PC-3 (cell line): Measurements from ENCODE around the gene FAM83E. TPM values are rescaled to one million over a fixed set of nuclear protein-coding genes. Genes with fewer than 3 reads are reported as not detected.

Experiments used
- ATAC-seq: fragments of 200-7000 bp; cut with Tn5 transposase; 2 replicates; pipeline ENCODE4 v1.9.1; 2020; ENCODE audit warnings: mild to moderate bottlenecking, moderate library complexity
- BruUV-seq: library from RNA; stranded (reverse); fragments of 400-500 nt; replicated peaks from 2 replicates; lab custom pipeline; 2021; lab: Mats Ljungman, UMichigan
- CTCF ChIA-PET: fragments of 300-600 bp; sonication (Branson Sonifier 250); formaldehyde crosslinking; loops from one replicate; lab custom pipeline; 2022; ENCODE audit warnings: antibody characterized with exemption; lab: Charles Lee
- POLR2A ChIA-PET: fragments of 300-600 bp; sonication (Branson Sonifier 250); formaldehyde crosslinking; loops from one replicate; lab custom pipeline; 2022; ENCODE audit warnings: antibody characterized with exemption; ENCODE audit not compliant: unreplicated experiment; lab: Charles Lee
- DNase-seq: peaks from one replicate; pipeline ENCODE4 v3.0.0-alpha.2; 2015
- H2AFZ ChIP-seq: fragments of 300-600 bp; sonication (generic); 2 replicates; pipeline ENCODE4 v1.6.0; 2016; ENCODE audit warnings: antibody characterized with exemption, low read length
- H3F3A ChIP-seq: fragments of 300-600 bp; sonication (generic); one replicate; pipeline ENCODE4 v1.6.0; 2017; ENCODE audit warnings: antibody characterized with exemption, low read length, control low read depth, mild to moderate bottlenecking; ENCODE audit not compliant: unreplicated experiment
- H3K27ac ChIP-seq: fragments of 300-600 bp; sonication (generic); 2 replicates; pipeline ENCODE4 v1.5.1; 2016; ENCODE audit warnings: mild to moderate bottlenecking, low read length
- H3K27me3 ChIP-seq: fragments of 300-600 bp; sonication (generic); 2 replicates; pipeline ENCODE4 v1.6.1; 2016; ENCODE audit warnings: low read length, mixed read lengths
- H3K36me3 ChIP-seq: fragments of 300-600 bp; sonication (generic); 2 replicates; pipeline ENCODE4 v1.6.1; 2016; ENCODE audit warnings: low read depth, mixed run types, low read length, mixed read lengths
- H3K4me1 ChIP-seq: fragments of 300-600 bp; sonication (generic); 2 replicates; pipeline ENCODE4 v1.5.1; 2016; ENCODE audit warnings: low read length; ENCODE audit not compliant: insufficient read depth
- H3K4me2 ChIP-seq: fragments of 300-600 bp; sonication (generic); 2 replicates; pipeline ENCODE4 v1.6.0; 2016; ENCODE audit warnings: low read length
- H3K4me3 ChIP-seq: fragments of 300-600 bp; sonication (generic); 2 replicates; pipeline ENCODE4 v1.5.1; 2016; ENCODE audit warnings: mild to moderate bottlenecking, low read length, mixed read lengths
- H3K79me2 ChIP-seq: fragments of 300-600 bp; sonication (generic); 2 replicates; pipeline ENCODE4 v1.6.1; 2017; ENCODE audit warnings: low read length, mixed read lengths
- H3K9ac ChIP-seq: fragments of 300-600 bp; sonication (generic); 2 replicates; pipeline ENCODE4 v1.6.0; 2016; ENCODE audit warnings: mild to moderate bottlenecking, low read length
- H3K9me2 ChIP-seq: fragments of 300-600 bp; sonication (generic); replicated peaks from 2 replicates; pipeline ENCODE4 v1.6.1; 2016; ENCODE audit warnings: mixed run types, low read length, mixed read lengths
- H3K9me3 ChIP-seq: fragments of 300-600 bp; sonication (generic); 2 replicates; pipeline ENCODE4 v1.6.1; 2016; ENCODE audit warnings: low read length, mixed read lengths
- H4K20me1 ChIP-seq: fragments of 300-600 bp; sonication (generic); 2 replicates; pipeline ENCODE4 v1.6.1; 2016; ENCODE audit warnings: low read length, mixed read lengths
- CTCF ChIP-seq: fragments of 300-600 bp; sonication (generic); conservative IDR thresholded peaks from 2 replicates; pipeline ENCODE4 v1.5.1; 2017; ENCODE audit warnings: antibody characterized with exemption, low read depth, mild to moderate bottlenecking, low read length
- EZH2 ChIP-seq: fragments of 300-600 bp; sonication (generic); IDR thresholded peaks from one replicate; pipeline ENCODE4 v1.6.1; 2017; ENCODE audit warnings: antibody characterized with exemption, mild to moderate bottlenecking, low read length; ENCODE audit not compliant: unreplicated experiment
- EZH2phosphoT487 ChIP-seq: fragments of 300-600 bp; sonication (generic); IDR thresholded peaks from 2 replicates; pipeline ENCODE4 v1.6.1; 2018; ENCODE audit warnings: mild to moderate bottlenecking, antibody characterized with exemption, low read length, borderline replicate concordance
- intact Hi-C: fragments of 100-400 bp; cut with micrococcal nuclease; formaldehyde crosslinking; loops from 2 replicates; pipeline ENCODE4 v1.9.0; 2023
- total RNA-seq: library from RNA; depleted of rRNA; stranded (reverse); fragments of >200 nt; gene quantifications from 2 replicates; pipeline ENCODE4 v1.2.3, GENCODE V29; 2014

The FAM83E gene
- total RNA-seq, 1 experiment from 2014 or later: 4.6 TPM

DNA sequence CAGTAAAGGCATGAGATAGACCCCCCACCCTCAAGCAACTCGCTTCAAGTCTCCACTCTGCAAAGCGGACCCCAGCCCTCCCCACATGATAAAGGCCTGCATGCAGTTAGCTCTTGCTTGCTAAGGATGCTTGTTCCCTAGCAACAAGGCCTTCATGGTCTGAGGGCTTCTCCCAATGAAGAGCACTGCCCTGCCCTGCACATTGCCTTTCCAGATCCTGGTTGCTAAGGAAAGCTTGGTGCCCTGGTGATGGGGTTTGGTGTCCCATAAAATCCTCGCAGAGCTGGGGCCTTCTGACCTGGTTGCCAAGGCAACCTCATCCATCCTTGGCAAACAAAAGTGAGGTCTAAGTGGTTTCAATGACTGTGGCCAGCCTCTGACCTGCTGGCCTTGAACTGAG is 16.3 kb upstream of the FAM83E start:
- no peaks in the 10 kb centered on the region for H3K9me2 ChIP-seq
- BruUV-seq: no TSS peak
- ATAC-seq (no peak), DNase-seq (no peak)
- no peak overlapping the region for H3K27ac ChIP-seq
- H3K9ac ChIP-seq: no peak overlapping the region
- no peaks in the 10 kb centered on the region for H3K36me3 ChIP-seq
- CTCF ChIA-PET: no interaction called here
- no peak overlapping the region for H3K4me2 ChIP-seq
- POLR2A ChIA-PET: no interaction called here
- no peaks in the 10 kb centered on the region for H3K27me3 ChIP-seq
- TF ChIP-seq CTCF (no peak), EZH2 (no peak), EZH2phosphoT487 (no peak)
- no peaks in the 10 kb centered on the region for H4K20me1 ChIP-seq
- no peak overlapping the region for H3K4me3 ChIP-seq
- peaks cover 15% of the 10 kb centered on the region for H3K4me1 ChIP-seq
- peaks cover 3% of the 10 kb centered on the region for H3F3A ChIP-seq
- H3K79me2 ChIP-seq: no peaks in the 10 kb centered on the region
- H2AFZ ChIP-seq: no peak overlapping the region
- H3K9me3 ChIP-seq: no peaks in the 10 kb centered on the region
- intact Hi-C loops: no loop called here

GRCh38 chr19:48630296-48631063 is 15.6 kb upstream of the FAM83E start:
- ATAC-seq: no peak
- no peaks in the 10 kb centered on the region for H3K36me3 ChIP-seq
- no peak overlapping the region for H3K27ac ChIP-seq
- no peaks in the 10 kb centered on the region for H3K9me2 ChIP-seq
- no peaks in the 10 kb centered on the region for H3K27me3 ChIP-seq
- H3F3A ChIP-seq: peaks cover 3% of the 10 kb centered on the region
- H3K4me1 ChIP-seq: peaks cover 15% of the 10 kb centered on the region
- no peak overlapping the region for H2AFZ ChIP-seq
- DNase-seq: no peak
- no peaks in the 10 kb centered on the region for H4K20me1 ChIP-seq
- no peak for TF ChIP-seq EZH2
- no peak for TF ChIP-seq CTCF
- TF ChIP-seq EZH2phosphoT487: no peak
- ChIA-PET CTCF (no interaction called here), POLR2A (no interaction called here)
- no peak overlapping the region for H3K9ac ChIP-seq
- no peak overlapping the region for H3K4me2 ChIP-seq
- BruUV-seq: no TSS peak
- H3K4me3 ChIP-seq: no peak overlapping the region
- H3K79me2 ChIP-seq: no peaks in the 10 kb centered on the region
- intact Hi-C loops: no loop called here
- H3K9me3 ChIP-seq: no peaks in the 10 kb centered on the region

- CTCF ChIA-PET: no interaction called here
- no peak overlapping the region for H3K4me3 ChIP-seq
- no peak overlapping the region for H3K4me2 ChIP-seq
- no TSS peak for BruUV-seq
- H3F3A ChIP-seq: no peaks in the 10 kb centered on the region
- H4K20me1 ChIP-seq: no peaks in the 10 kb centered on the region
- POLR2A ChIA-PET: no interaction called here
- DNase-seq: no peak
- no peaks in the 10 kb centered on the region for H3K79me2 ChIP-seq
- intact Hi-C loops: no loop called here
- no peaks in the 10 kb centered on the region for H3K27me3 ChIP-seq
- ATAC-seq: no peak
- no peak overlapping the region for H3K9ac ChIP-seq
- peaks cover 9% of the 10 kb centered on the region for H3K4me1 ChIP-seq
- no peak overlapping the region for H3K27ac ChIP-seq
- H3K36me3 ChIP-seq: no peaks in the 10 kb centered on the region
- no peaks in the 10 kb centered on the region for H3K9me2 ChIP-seq
- no peak overlapping the region for H2AFZ ChIP-seq
- H3K9me3 ChIP-seq: no peaks in the 10 kb centered on the region
- TF ChIP-seq EZH2phosphoT487 (no peak), CTCF (no peak), EZH2 (no peak)
These were observed 14.9 kb upstream of the FAM83E start for GRCh38 chr19:48629599-48630295.
